ENCODE results near the gene AFF2.
"Not testable (repeated sequence)": the region's sequence is repeated elsewhere in the genome, so short reads cannot be mapped to it uniquely, and the experiment has no call there.

AFF2 gene

DNA sequence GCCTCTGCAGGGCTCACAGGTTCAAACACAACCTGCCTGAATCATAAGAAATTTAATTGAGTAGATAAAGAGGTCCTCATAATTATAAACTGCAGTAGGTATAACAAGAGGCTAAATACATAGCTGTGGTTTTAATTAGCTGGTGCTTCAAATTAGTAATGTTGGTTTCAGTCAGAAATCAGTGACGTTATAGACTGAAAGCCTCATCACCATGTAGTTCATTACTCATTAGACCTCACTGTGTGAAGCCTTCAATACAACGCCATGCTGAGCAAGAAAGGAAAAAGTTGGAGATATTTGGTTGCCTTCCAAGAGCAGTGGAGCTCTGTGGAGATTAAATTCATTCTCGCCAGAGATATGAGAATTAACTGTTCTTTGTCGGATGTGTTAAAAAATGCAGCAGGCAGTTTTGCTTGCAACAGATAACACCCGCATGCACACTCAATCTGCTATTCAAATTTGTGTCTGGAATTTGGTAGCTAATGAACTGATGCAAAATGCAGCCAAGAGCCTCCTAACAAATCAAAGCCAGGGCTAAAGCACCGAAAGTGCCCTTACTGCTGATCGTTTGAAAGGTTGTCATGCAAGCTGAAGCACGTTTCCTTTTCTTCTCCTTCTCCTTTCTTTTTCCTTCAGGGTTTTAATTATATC lies 148.9 kb downstream of the AFF2 start:
- DNase-seq, result no peak

- no peak for DNase-seq
These were observed 157.8 kb downstream of the AFF2 start for GRCh38 chrX:148658115-148658730.

DNA sequence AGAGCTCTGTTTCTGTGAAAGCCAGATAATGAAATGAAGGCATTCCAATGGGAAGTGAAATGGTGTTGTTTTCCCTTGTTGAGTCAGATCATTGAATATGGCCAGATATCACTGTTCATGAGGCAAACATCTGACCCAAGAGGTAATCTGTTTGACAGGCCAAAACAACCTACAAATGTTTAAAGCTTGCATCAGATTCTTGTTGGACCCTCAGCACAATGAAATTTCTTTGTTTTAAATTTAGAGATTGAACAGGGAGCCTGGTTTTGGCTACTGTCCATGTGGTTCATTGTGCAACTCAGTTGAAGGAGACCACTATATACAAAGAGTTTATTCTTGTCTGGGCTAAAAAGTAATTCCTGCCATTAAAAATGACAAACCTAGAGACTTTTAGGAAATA lies 159.1 kb downstream of the AFF2 start:
- no peak for DNase-seq

- no peak for DNase-seq
These were observed 160.6 kb downstream of the AFF2 start for GRCh38 chrX:148661035-148661434.

GRCh38 chrX:148662014-148662413 lies 161.6 kb downstream of the AFF2 start:
- no peak for DNase-seq

DNA sequence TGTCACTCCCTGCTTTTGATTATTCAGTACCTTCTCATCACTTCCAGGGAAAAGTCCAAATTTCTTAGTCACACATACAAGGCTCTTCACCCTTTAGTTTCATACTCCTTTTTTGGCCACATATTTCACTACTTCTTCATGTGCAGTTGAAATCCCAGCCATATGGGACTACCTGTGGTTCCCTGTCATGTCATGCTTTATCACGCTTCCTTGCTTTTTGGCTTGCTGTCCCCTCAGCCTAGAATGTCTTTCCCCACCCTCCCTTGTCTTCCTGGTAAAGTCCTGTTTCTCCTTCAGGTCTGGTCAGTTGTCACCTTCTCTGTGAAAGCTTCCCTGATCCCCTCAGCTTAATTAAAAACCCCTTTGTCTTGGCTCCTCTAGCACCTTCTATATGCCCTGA lies 163.8 kb downstream of the AFF2 start:
- DNase-seq, result no peak

DNA sequence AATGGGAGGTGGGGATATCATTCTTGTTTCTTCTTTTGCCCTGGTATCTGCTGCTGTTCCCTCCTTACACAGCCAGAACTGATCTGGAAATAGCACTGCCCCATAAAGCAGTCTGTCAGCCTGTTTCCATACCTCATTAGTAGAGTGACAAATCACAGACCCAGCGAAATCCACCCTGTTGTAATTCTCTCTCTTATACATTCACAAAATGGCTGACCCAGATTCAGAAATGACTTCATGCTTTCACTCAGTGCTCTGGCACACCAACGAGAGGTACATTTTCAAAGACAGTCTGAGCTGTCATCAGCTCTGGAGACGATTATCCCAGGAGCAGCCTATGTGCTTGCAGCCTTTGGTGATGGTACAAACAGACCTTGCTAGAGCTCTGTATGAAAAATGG lies 164.6 kb downstream of the AFF2 start:
- DNase-seq, result no peak

DNA sequence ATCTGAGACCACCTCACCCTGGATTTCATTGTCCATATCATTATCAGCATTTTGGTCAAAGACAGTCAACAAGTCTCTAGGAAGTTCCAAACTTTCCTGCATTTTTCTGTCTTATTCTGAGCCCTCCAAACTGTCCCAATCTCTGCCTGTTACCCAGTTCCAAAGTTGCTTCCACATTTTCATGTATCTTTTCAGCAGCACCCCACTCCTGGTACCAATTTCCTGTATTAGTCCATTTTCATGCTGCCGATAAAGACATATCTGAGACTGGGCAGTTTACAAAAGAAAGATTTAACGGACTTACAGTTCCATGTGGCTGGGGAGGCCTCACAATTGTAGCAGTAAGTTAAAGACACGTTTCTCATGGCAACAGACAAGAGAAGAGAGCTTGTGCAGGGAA lies 168.8 kb downstream of the AFF2 start:
- DNase-seq, result not testable (repeated sequence)

GRCh38 chrX:148670277-148670676 lies 169.9 kb downstream of the AFF2 start:
- no peak for DNase-seq

- no peak for DNase-seq
These were observed 172.1 kb downstream of the AFF2 start for GRCh38 chrX:148672517-148672916.

DNA sequence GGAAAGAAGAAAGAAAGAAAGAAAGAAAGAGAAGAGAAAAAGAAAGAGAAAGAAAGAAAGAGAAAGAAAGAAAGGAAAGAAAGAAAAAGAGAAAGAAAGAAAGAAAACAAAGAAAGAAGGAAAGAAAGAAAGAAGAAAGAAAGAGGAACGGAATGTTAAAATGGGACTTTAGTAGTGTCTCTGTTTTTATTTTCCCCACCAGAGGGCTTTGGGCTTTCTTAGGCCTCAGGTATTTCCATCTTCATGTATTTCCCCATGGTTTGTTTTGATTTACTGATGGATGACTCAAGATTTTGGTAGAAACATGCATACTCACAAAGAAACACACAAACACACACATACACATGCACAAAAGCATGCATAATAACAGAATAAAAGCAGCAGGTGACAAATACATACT lies 181.2 kb downstream of the AFF2 start:
- DNase-seq, result no peak

GRCh38 chrX:148682206-148682605 lies 181.8 kb downstream of the AFF2 start:
- no peak for DNase-seq

DNA sequence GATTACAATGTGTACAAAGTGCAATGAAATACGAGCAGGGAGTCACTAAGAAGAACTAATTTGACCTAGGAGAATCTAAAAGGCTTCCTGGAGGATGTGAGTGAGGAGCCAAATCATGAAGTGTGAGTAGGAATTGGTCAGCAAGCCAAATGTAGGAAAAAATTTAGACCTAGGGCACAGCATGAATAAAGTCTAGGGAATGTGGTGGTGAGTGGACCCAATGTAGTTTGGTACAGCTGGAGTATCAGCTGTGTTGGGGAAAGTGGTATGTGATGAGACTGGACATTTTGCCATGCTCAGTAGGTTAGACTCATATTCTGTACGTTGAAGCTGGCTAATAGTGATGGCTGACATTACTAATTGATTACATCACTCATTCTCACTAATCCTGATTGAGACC lies 191.0 kb downstream of the AFF2 start:
- DNase-seq, result no peak

DNA sequence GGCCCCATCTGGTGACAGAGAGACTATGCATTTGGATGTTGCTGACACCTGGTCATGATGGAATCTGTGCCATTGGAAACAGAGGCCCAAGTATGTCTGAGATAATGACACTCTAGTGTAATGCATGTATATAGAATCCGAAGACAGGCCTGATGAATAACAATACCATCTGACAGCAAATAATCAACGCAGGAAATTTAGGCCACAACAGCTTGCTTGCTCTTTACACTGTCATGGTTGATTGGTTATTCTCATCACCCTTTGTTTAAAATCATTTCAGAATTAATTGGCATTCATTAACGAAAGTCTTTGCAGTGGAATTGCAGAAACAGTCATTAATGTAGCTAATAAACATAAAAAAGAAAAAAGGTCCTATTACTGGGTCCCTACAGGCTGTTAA lies 194.8 kb downstream of the AFF2 start:
- no peak for DNase-seq

DNA sequence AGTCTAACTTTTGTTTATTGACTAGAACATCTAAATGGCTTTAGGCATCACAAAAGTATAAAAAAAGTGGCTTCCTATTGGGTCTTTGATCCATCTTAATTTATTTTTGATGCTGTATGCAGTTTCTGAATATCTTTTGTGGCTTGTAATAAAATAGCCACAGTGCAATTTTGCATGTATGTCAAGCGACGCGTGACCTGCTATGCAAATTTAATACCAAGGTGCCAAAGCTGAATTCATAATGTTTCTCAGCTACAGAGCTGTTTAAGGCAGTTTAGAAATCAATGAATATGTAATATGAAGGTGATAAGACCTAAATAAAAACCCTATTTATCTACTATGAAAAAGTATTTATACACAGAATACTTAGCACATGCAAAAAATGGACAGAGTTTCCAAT lies 197.8 kb downstream of the AFF2 start:
- DNase-seq, result no peak

DNA sequence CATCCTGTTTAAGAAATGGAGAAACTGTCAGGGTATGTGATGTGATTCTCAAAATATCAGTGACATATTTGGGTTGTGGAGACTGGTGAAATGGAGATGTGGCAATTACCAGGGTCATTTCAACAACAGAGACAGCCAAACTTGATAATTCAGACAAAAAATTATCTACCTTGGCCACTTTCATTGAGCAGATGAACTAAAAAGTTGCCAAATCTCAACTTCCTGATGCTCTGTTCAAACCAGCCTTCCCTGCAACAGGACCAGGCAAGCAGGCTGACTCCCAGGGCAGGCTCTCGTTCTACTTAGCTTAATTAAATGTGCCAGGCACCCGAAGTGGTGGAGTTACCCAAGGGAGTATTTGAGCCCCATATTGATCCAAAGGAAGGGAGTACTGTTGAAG lies 199.6 kb downstream of the AFF2 start:
- DNase-seq, result no peak

DNA sequence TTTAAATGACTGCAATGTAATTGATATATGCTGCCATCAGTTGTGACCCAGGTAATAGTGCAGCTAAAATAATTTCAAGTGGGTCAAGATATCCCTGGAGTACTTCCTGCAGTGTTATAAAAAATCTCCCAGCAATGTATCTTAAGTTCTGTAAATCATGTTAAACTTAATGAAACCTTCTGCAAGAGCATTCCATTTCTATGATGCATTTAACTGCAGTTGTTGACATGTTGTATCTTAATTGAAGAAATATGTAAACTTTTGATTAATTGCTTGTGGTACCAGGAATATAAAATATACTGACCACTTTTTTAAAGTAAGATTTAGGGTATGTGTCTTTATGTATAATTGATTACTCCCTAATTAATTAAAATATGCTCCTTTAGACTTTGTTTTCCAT lies 213.6 kb downstream of the AFF2 start:
- no peak for DNase-seq

GRCh38 chrX:148715361-148715760 lies 214.9 kb downstream of the AFF2 start:
- no peak for DNase-seq

- no peak for DNase-seq
These were observed 222.5 kb downstream of the AFF2 start for GRCh38 chrX:148722966-148723365.

DNA sequence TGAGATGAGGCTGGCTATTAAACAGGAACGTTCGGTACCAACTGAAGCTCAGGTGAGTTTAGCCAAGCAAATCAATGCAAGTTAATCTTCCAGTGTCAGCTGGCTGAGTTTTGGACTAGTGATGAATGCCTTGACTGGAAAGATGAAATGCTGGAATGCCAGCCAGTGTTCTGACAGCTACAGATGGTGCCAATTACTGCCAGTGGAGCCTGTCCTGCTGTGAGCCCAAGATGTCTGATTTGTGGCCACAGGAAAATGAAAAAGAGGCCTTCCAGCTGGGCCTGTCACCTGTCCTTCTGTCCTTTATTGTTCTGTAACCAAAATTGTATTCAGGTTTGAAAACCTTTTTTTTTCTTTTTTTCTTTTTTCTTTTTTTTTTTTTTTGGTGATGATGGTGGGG lies 223.1 kb downstream of the AFF2 start:
- no peak for DNase-seq

- DNase-seq, result no peak
These were observed 228.5 kb downstream of the AFF2 start for GRCh38 chrX:148728901-148729300.

- no peak for DNase-seq
These were observed 232.3 kb downstream of the AFF2 start for GRCh38 chrX:148732743-148733142.

DNA sequence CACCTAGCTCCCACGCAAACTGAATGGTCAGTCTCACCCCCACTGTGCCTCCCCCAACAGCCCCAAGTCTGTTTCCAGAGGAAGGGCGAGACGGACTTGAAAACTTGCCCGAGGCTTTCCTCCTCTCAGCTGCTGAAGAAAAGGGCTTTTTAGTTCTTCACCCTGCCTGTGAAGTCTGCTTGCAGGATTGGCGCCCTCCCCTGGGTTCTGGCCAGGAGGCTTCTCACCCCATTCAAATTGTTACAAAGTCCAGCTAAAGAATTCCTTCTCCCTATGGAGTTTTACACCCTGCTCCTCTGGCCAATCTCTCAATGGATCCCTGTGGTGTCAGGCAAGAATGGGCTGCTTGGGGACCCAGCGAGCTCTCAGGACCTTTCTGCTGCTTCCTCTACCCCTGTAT lies 241.0 kb downstream of the AFF2 start:
- DNase-seq, result no peak

GRCh38 chrX:148755111-148755510 lies 254.7 kb downstream of the AFF2 start:
- DNase-seq, result no peak

DNA sequence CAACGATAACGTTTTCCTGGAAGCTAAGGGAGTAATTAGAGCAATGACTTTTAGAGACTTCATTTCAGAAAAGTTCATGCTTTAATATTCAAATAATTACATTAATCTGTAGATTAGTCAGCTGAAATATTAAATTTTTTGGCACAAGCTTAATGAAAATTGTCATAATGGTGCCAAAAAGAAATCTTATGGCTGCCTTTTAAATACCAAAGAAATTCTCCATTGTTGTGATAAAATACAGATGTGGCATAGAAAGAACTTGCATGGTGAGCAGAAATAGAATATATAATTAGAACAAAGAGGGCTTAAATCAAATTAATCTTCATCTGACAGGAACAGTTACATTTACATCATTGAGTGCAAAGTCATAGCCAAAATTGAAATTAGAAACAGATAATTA lies 263.5 kb downstream of the AFF2 start:
- no peak for DNase-seq

Measured in DMS79 (cell line).